HepG2 (cell line): ENCODE measurements around the gene GRAP.
"Not testable (repeated sequence)": the region's sequence is repeated elsewhere in the genome, so short reads cannot be mapped to it uniquely, and the experiment has no call there.

Experiments used
- CTCF ChIP-seq: sonication (generic); formaldehyde crosslinking; IDR thresholded peaks from 2 replicates; pipeline ENCODE4 v1.5.0; 2020; ENCODE audit warnings: mild to moderate bottlenecking, missing genetic modification reagents, moderate library complexity
- PBX3 ChIP-seq: sonication (generic); formaldehyde crosslinking; IDR thresholded peaks from 2 replicates; pipeline ENCODE4 v1.8.1; 2023; ENCODE audit warnings: missing genetic modification reagents, inconsistent platforms, borderline replicate concordance
- RAD21 ChIP-seq: fragments of 450-650 bp; formaldehyde crosslinking; IDR thresholded peaks from 2 replicates; pipeline ENCODE4 v1.5.0; 2020; ENCODE audit warnings: mild to moderate bottlenecking
- SUZ12 ChIP-seq: fragments of 150-350 bp; IDR thresholded peaks from 2 replicates; pipeline ENCODE4 v1.6.1; 2014; ENCODE audit warnings: low read depth, low read length
- ZNF224 ChIP-seq: sonication (generic); formaldehyde crosslinking; IDR thresholded peaks from 2 replicates; pipeline ENCODE4 v1.5.0; 2020; ENCODE audit warnings: mild to moderate bottlenecking, missing genetic modification reagents
- ZNF75D ChIP-seq: sonication (generic); formaldehyde crosslinking; IDR thresholded peaks from 2 replicates; pipeline ENCODE4 v1.8.1; 2023; ENCODE audit warnings: missing genetic modification reagents, mild to moderate bottlenecking, borderline replicate concordance

- TF ChIP-seq SUZ12; CTCF (CRISPR knock-in tag); ZNF75D (CRISPR knock-in tag); RAD21 (CRISPR knock-in tag); PBX3; ZNF224 (CRISPR knock-in tag): not testable (repeated sequence)
Measured at GRCh38 chr17:19077386-19077785, 30.6 kb upstream of the GRAP start.
